H9 (cell line): ENCODE data around the gene PAQR3. TPM values are rescaled to one million over a fixed set of nuclear protein-coding genes. Genes with fewer than 3 reads are reported as not detected.
"Not testable (repeated sequence)": the region's sequence is repeated elsewhere in the genome, so short reads cannot be mapped to it uniquely, and the experiment has no call there.

Source experiments
- DNase-seq: peaks from one replicate; pipeline ENCODE4 v3.0.0-alpha.2; 2017
- H2AFZ ChIP-seq: one replicate; pipeline ENCODE4 v1.6.1; 2013; ENCODE audit warnings: mild to moderate bottlenecking, low read length, control low read depth, moderate library complexity
- H2AK5ac ChIP-seq: 2 replicates; pipeline ENCODE4 v1.6.1; 2013; ENCODE audit warnings: low read length, control low read depth, mixed read lengths; ENCODE audit not compliant: insufficient read length
- H2BK120ac ChIP-seq: one replicate; pipeline ENCODE4 v1.6.1; 2013; ENCODE audit warnings: low read depth, mild to moderate bottlenecking, low read length, control low read depth, inconsistent platforms; ENCODE audit not compliant: poor library complexity, severe bottlenecking
- H2BK12ac ChIP-seq: 2 replicates; pipeline ENCODE4 v1.6.1; 2013; ENCODE audit warnings: low read length, control low read depth, mixed read lengths, low read depth; ENCODE audit not compliant: insufficient read length
- H2BK15ac ChIP-seq: 2 replicates; pipeline ENCODE4 v1.6.1; 2013; ENCODE audit warnings: low read depth, low read length, control low read depth
- H2BK20ac ChIP-seq: one replicate; pipeline ENCODE4 v1.6.1; 2013; ENCODE audit warnings: low read depth, mild to moderate bottlenecking, low read length, control low read depth, inconsistent platforms; ENCODE audit not compliant: poor library complexity, severe bottlenecking
- H2BK5ac ChIP-seq: 2 replicates; pipeline ENCODE4 v1.6.1; 2013; ENCODE audit warnings: low read length, control low read depth, mixed read lengths; ENCODE audit not compliant: insufficient read length
- H3K14ac ChIP-seq: 2 replicates; pipeline ENCODE4 v1.6.1; 2013; ENCODE audit warnings: low read length, control low read depth; ENCODE audit not compliant: insufficient read depth
- H3K18ac ChIP-seq: 2 replicates; pipeline ENCODE4 v1.6.1; 2013; ENCODE audit warnings: low read depth, mild to moderate bottlenecking, mixed read lengths, low read length, control low read depth; ENCODE audit not compliant: insufficient read length
- H3K23ac ChIP-seq: 2 replicates; pipeline ENCODE4 v1.6.1; 2013; ENCODE audit warnings: low read length, control low read depth, mixed read lengths, low read depth; ENCODE audit not compliant: insufficient read length
- H3K23me2 ChIP-seq: 2 replicates; pipeline ENCODE4 v1.6.1; 2013; ENCODE audit warnings: low read depth, mild to moderate bottlenecking, mixed read lengths, low read length, control low read depth; ENCODE audit not compliant: insufficient read length, poor library complexity, severe bottlenecking
- H3K27ac ChIP-seq: 2 replicates; pipeline ENCODE4 v1.5.1; 2013; ENCODE audit warnings: low read length, control low read depth, mixed read lengths, low read depth; ENCODE audit not compliant: insufficient read length
- H3K27me3 ChIP-seq: 2 replicates; pipeline ENCODE4 v1.6.1; 2013; ENCODE audit warnings: low read length, control low read depth, inconsistent platforms; ENCODE audit not compliant: insufficient read depth
- H3K4ac ChIP-seq: 2 replicates; pipeline ENCODE4 v1.6.1; 2013; ENCODE audit warnings: low read depth, mild to moderate bottlenecking, control low read depth, inconsistent platforms, low read length, moderate library complexity
- H3K4me1 ChIP-seq: 2 replicates; pipeline ENCODE4 v1.6.1; 2013; ENCODE audit warnings: low read length, control low read depth, inconsistent platforms; ENCODE audit not compliant: insufficient read depth
- H3K4me2 ChIP-seq: 2 replicates; pipeline ENCODE4 v1.6.1; 2013; ENCODE audit warnings: low read length, control low read depth, mixed read lengths; ENCODE audit not compliant: insufficient read length, insufficient read depth
- H3K56ac ChIP-seq: 2 replicates; pipeline ENCODE4 v1.6.1; 2013; ENCODE audit warnings: low read depth, mild to moderate bottlenecking, mixed read lengths, low read length, control low read depth; ENCODE audit not compliant: insufficient read length
- H3K79me1 ChIP-seq: 2 replicates; pipeline ENCODE4 v1.6.1; 2013; ENCODE audit warnings: low read depth, mild to moderate bottlenecking, moderate library complexity, low read length, control low read depth, inconsistent platforms; ENCODE audit not compliant: insufficient read depth, poor library complexity, severe bottlenecking
- H3K79me2 ChIP-seq: 2 replicates; pipeline ENCODE4 v1.6.1; 2013; ENCODE audit warnings: low read length, control low read depth, inconsistent platforms; ENCODE audit not compliant: insufficient read depth
- H3K9ac ChIP-seq: 2 replicates; pipeline ENCODE4 v1.6.1; 2013; ENCODE audit warnings: low read length, control low read depth, mixed read lengths; ENCODE audit not compliant: insufficient read length; ENCODE audit errors: extremely low read depth
- H3K9me3 ChIP-seq: one replicate; pipeline ENCODE4 v1.6.1; 2013; ENCODE audit warnings: low read depth, low read length, inconsistent platforms; ENCODE audit not compliant: control insufficient read depth
- H3T11ph ChIP-seq: one replicate; pipeline ENCODE4 v1.6.1; 2013; ENCODE audit warnings: mild to moderate bottlenecking, low read length, control low read depth, inconsistent platforms
- H4K20me1 ChIP-seq: one replicate; pipeline ENCODE4 v1.6.1; 2013; ENCODE audit not compliant: control insufficient read depth, insufficient read length, insufficient read depth
- H4K5ac ChIP-seq: 2 replicates; pipeline ENCODE4 v1.6.1; 2013; ENCODE audit warnings: low read depth, mild to moderate bottlenecking, mixed read lengths, low read length, control low read depth; ENCODE audit not compliant: insufficient read length
- H4K8ac ChIP-seq: replicated peaks from 2 replicates; pipeline ENCODE4 v1.6.1; 2013; ENCODE audit warnings: low read length, control low read depth, mixed read lengths, low read depth; ENCODE audit not compliant: insufficient read length
- H4K91ac ChIP-seq: 2 replicates; pipeline ENCODE4 v1.6.1; 2013; ENCODE audit warnings: low read depth, mild to moderate bottlenecking, moderate library complexity, mixed read lengths, low read length, control low read depth; ENCODE audit not compliant: insufficient read length
- H3K27ac Mint-ChIP-seq, 3 experiments: 2 replicates in 2 of 3; 3 replicates in 1 of 3; pipeline ENCODE4 v1.8.0; 2020 to 2021; ENCODE audit warnings: mixed read lengths in 3 of 3, mild to moderate bottlenecking in 1 of 3, moderate library complexity in 1 of 3
- H3K27me3 Mint-ChIP-seq: 2 replicates; pipeline ENCODE4 v1.8.0; 2021; ENCODE audit warnings: low read depth, mild to moderate bottlenecking, moderate library complexity, mixed read lengths
- H3K36me3 Mint-ChIP-seq, 3 experiments: 2 replicates in 2 of 3; 3 replicates in 1 of 3; pipeline ENCODE4 v1.8.0; 2020 to 2021; ENCODE audit warnings: low read depth in 3 of 3, mixed read lengths in 3 of 3; ENCODE audit not compliant: insufficient read depth in 1 of 3
- H3K4me1 Mint-ChIP-seq, 2 experiments: 2 replicates each; pipeline ENCODE4 v1.8.0; 2020; ENCODE audit warnings: mixed read lengths in 2 of 2
- H3K4me3 Mint-ChIP-seq, 2 experiments: 2 replicates in 1 of 2; 3 replicates in 1 of 2; pipeline ENCODE4 v1.8.0; 2020 to 2021; ENCODE audit warnings: mild to moderate bottlenecking in 2 of 2, mixed read lengths in 2 of 2, moderate library complexity in 1 of 2
- H3K9me3 Mint-ChIP-seq, 2 experiments: 2 replicates in 1 of 2; 3 replicates in 1 of 2; pipeline ENCODE4 v1.8.0; 2020; ENCODE audit warnings: mild to moderate bottlenecking in 2 of 2, mixed read lengths in 2 of 2, moderate library complexity in 1 of 2
- WGBS: extraction: QIAGEN DNeasy Blood & Tissue Kit; methylation state at CpG from one replicate; pipeline ENCODE4 v1.1.7; 2013; ENCODE audit warnings: missing lambda C conversion rate, low lambda C conversion rate, mixed read lengths; ENCODE audit not compliant: insufficient read length; ENCODE audit errors: extremely low coverage; 5-methylcytosine and 5-hydroxymethylcytosine counted together
- total RNA-seq: library from RNA; stranded (reverse); gene quantifications from 2 replicates; pipeline ENCODE4 v1.2.1, GENCODE V29; 2021
- TF ChIP-seq, protein P1 (sequence below): fragments of 200-600 bp; sonication (generic); conservative IDR thresholded peaks from 3 replicates; pipeline ENCODE4 v1.8.0; 2021; ENCODE audit warnings: antibody characterized with exemption, mild to moderate bottlenecking

Gene PAQR3
- total RNA-seq, 1 experiment from 2014 or later = 26.3 TPM

DNA sequence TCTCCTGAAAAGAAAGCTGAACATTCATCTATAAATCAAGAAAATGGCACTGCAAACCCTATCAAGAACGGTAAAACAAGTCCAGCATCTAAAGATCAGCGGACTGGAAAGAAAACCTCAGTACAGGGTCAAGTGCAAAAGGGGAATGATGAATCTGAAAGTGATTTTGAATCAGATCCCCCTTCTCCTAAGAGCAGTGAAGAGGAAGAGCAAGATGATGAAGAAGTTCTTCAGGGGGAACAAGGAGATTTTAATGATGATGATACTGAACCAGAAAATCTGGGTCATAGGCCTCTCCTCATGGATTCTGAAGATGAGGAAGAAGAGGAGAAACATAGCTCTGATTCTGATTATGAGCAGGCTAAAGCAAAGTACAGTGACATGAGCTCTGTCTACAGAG lies 28.6 kb downstream of the PAQR3 start:
- Histone ChIP-seq H3K4me2 (no peak overlapping the region), H4K5ac (no peak overlapping the region), H3K27ac (no peak overlapping the region), H3T11ph (no peak overlapping the region), H3K79me1 (no peaks in the 10 kb centered on the region), H2AK5ac (no peak overlapping the region), H3K9ac (no peak overlapping the region), H3K23me2 (no peaks in the 10 kb centered on the region), H3K9me3 (no peaks in the 10 kb centered on the region), H3K27me3 (no peaks in the 10 kb centered on the region), H3K79me2 (no peaks in the 10 kb centered on the region), H2BK12ac (no peak overlapping the region), H2AFZ (no peak overlapping the region), H4K20me1 (no peaks in the 10 kb centered on the region), H3K4me1 (no peaks in the 10 kb centered on the region), H4K91ac (no peak overlapping the region), H3K4ac (no peak overlapping the region), H2BK120ac (no peak overlapping the region), H2BK15ac (no peak overlapping the region), H3K23ac (no peak overlapping the region), H2BK5ac (no peak overlapping the region), H4K8ac (no peak overlapping the region), H3K56ac (no peak overlapping the region), H3K18ac (no peak overlapping the region), H3K14ac (no peak overlapping the region), H2BK20ac (no peak overlapping the region)
- H3K9me3 Mint-ChIP-seq = no peaks in the 10 kb centered on the region
- H3K27me3 Mint-ChIP-seq = no peaks in the 10 kb centered on the region
- TF ChIP-seq, protein P1, sequence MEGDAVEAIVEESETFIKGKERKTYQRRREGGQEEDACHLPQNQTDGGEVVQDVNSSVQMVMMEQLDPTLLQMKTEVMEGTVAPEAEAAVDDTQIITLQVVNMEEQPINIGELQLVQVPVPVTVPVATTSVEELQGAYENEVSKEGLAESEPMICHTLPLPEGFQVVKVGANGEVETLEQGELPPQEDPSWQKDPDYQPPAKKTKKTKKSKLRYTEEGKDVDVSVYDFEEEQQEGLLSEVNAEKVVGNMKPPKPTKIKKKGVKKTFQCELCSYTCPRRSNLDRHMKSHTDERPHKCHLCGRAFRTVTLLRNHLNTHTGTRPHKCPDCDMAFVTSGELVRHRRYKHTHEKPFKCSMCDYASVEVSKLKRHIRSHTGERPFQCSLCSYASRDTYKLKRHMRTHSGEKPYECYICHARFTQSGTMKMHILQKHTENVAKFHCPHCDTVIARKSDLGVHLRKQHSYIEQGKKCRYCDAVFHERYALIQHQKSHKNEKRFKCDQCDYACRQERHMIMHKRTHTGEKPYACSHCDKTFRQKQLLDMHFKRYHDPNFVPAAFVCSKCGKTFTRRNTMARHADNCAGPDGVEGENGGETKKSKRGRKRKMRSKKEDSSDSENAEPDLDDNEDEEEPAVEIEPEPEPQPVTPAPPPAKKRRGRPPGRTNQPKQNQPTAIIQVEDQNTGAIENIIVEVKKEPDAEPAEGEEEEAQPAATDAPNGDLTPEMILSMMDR = no peak
- no peak overlapping the region for H3K4me3 Mint-ChIP-seq
- no CpG with 5 or more reads among the region's 2 CpGs for WGBS
- no peak for DNase-seq
- H3K27ac Mint-ChIP-seq = no peak overlapping the region
- H3K36me3 Mint-ChIP-seq = peaks cover 7 to 14% (median 9%) of the 10 kb centered on the region in 3 experiments; a peak in 5 of 7 replicates
- no peaks in the 10 kb centered on the region for H3K4me1 Mint-ChIP-seq

DNA sequence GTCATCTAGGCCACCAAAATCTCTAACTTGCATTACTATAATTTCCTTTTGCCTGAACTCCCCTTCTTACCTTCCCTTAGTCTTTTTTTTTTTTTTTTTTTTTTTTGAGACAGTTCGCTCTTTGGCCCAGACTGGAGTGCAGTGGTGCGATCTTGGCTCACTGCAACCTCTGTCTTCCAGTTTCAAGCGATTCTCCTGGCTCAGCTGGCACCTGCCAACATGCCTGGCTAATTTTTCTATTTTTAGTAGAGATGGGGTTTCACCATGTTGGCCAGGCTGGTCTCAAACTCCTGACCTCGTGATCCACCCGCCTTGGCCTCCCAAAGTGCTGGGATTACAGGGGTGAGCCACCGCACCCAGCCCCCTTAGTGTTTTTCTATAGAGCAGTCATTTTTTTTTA lies 30.3 kb downstream of the PAQR3 start:
- not testable (repeated sequence) for H4K8ac ChIP-seq, H2AFZ ChIP-seq, H2BK15ac ChIP-seq, H3K4me1 ChIP-seq, H2BK20ac ChIP-seq, H3K9ac ChIP-seq, H3K23me2 ChIP-seq, H3K27ac Mint-ChIP-seq, H4K91ac ChIP-seq, H3K27ac ChIP-seq, H3K56ac ChIP-seq, DNase-seq, H3T11ph ChIP-seq, H2BK120ac ChIP-seq, H3K4me1 Mint-ChIP-seq, H4K5ac ChIP-seq, H4K20me1 ChIP-seq, H3K9me3 ChIP-seq, H3K14ac ChIP-seq, H2BK12ac ChIP-seq, H3K4me3 Mint-ChIP-seq, H3K4me2 ChIP-seq, H3K18ac ChIP-seq, H3K9me3 Mint-ChIP-seq, H3K79me1 ChIP-seq, H3K23ac ChIP-seq, H3K4ac ChIP-seq, H2AK5ac ChIP-seq, H2BK5ac ChIP-seq, H3K27me3 ChIP-seq, H3K27me3 Mint-ChIP-seq, H3K79me2 ChIP-seq
- H3K36me3 Mint-ChIP-seq = peaks cover 7 to 14% (median 9%) of the 10 kb centered on the region in 3 experiments; a peak in 5 of 7 replicates
- no CpG with 5 or more reads among the region's 6 CpGs for WGBS
